SU-DHL-6 (cell line): ENCODE results near the gene LRRFIP2.

Experiments
- H2AFZ ChIP-seq: fragments of 200-600 bp; sonication (generic); 2 replicates; pipeline ENCODE4 v1.6.1; 2014; ENCODE audit warnings: low read depth, mild to moderate bottlenecking, moderate library complexity, mixed read lengths, antibody characterized with exemption, low read length; ENCODE audit not compliant: severe bottlenecking
- H3F3A ChIP-seq: fragments of 200-600 bp; shearing (Covaris generic); 2 replicates; pipeline ENCODE4 v1.6.0; 2016; ENCODE audit warnings: antibody characterized with exemption, mild to moderate bottlenecking; ENCODE audit not compliant: insufficient read depth
- H3K27ac ChIP-seq: fragments of 200-600 bp; sonication (generic); 2 replicates; pipeline ENCODE4 v1.5.1; 2016; ENCODE audit warnings: low read depth, mild to moderate bottlenecking, low read length, moderate library complexity, mixed read lengths
- H3K27me3 ChIP-seq: fragments of 200-600 bp; sonication (generic), shearing (Covaris generic); 2 replicates; pipeline ENCODE4 v1.6.0; 2014; ENCODE audit warnings: mild to moderate bottlenecking, low read length
- H3K36me3 ChIP-seq: fragments of 200-600 bp; sonication (generic); 2 replicates; pipeline ENCODE4 v1.6.1; 2014; ENCODE audit warnings: mild to moderate bottlenecking, low read length, mixed read lengths
- H3K4me2 ChIP-seq: fragments of 300-600, 200-600 bp; shearing (Covaris generic), sonication (generic); 2 replicates; pipeline ENCODE4 v1.6.0; 2014; ENCODE audit warnings: low read length, low read depth, mild to moderate bottlenecking; ENCODE audit not compliant: poor library complexity, severe bottlenecking
- H3K4me3 ChIP-seq: fragments of 200-600 bp; sonication (generic); 2 replicates; pipeline ENCODE4 v1.5.1; 2014; ENCODE audit warnings: antibody characterized with exemption, low read length, mild to moderate bottlenecking, mixed read lengths; ENCODE audit not compliant: insufficient read depth, poor library complexity, severe bottlenecking
- H3K79me2 ChIP-seq: fragments of 200-600 bp; sonication (generic); 2 replicates; pipeline ENCODE4 v1.6.1; 2014; ENCODE audit warnings: mild to moderate bottlenecking, low read length, moderate library complexity; ENCODE audit not compliant: insufficient read depth
- H3K9ac ChIP-seq: fragments of 200-600 bp; sonication (generic); 2 replicates; pipeline ENCODE4 v1.7.0; 2014; ENCODE audit warnings: mild to moderate bottlenecking, low read length
- H3K9me2 ChIP-seq: fragments of 200-600 bp; sonication (generic); replicated peaks from 2 replicates; pipeline ENCODE4 v1.6.1; 2014; ENCODE audit warnings: low read length; ENCODE audit not compliant: insufficient read depth
- H3K9me3 ChIP-seq: fragments of 200-600 bp; sonication (generic); 2 replicates; pipeline ENCODE4 v1.6.1; 2014; ENCODE audit warnings: low read length, mixed read lengths; ENCODE audit not compliant: insufficient read depth
- H4K20me1 ChIP-seq: fragments of 200-600 bp; sonication (generic); 2 replicates; pipeline ENCODE4 v1.6.1; 2014; ENCODE audit warnings: low read depth, mild to moderate bottlenecking, antibody characterized with exemption, low read length, moderate library complexity, mixed read lengths
- CTCF ChIP-seq: fragments of 200-600 bp; sonication (generic); IDR thresholded peaks from one replicate; pipeline ENCODE4 v1.5.1; 2017; ENCODE audit warnings: antibody characterized with exemption, mild to moderate bottlenecking, low read length, moderate library complexity; ENCODE audit not compliant: insufficient read depth, poor library complexity, severe bottlenecking
- EZH2phosphoT487 ChIP-seq: fragments of 200-600 bp; sonication (generic), shearing (Covaris generic); conservative IDR thresholded peaks from 2 replicates; pipeline ENCODE4 v1.6.1; 2018; ENCODE audit warnings: mild to moderate bottlenecking, antibody characterized with exemption, low read length, moderate library complexity, mixed read lengths

The LRRFIP2 gene

GRCh38 chr3:37198547-37198946, 24.2 kb upstream of the LRRFIP2 start:
- no peaks in the 10 kb centered on the region for H3K9me3 ChIP-seq
- H3K27me3 ChIP-seq, result no peaks in the 10 kb centered on the region
- H3K4me2 ChIP-seq, result no peak overlapping the region
- no peaks in the 10 kb centered on the region for H3K79me2 ChIP-seq
- H3K9me2 ChIP-seq, result no peaks in the 10 kb centered on the region
- H3K9ac ChIP-seq, result no peak overlapping the region
- H3F3A ChIP-seq, result no peaks in the 10 kb centered on the region
- no peaks in the 10 kb centered on the region for H3K36me3 ChIP-seq
- no peaks in the 10 kb centered on the region for H4K20me1 ChIP-seq
- no peak overlapping the region for H2AFZ ChIP-seq
- TF ChIP-seq CTCF (no peak), EZH2phosphoT487 (no peak)
- no peak overlapping the region for H3K27ac ChIP-seq
- no peak overlapping the region for H3K4me3 ChIP-seq

GRCh38 chr3:37197810-37198371, 23.5 kb upstream of the LRRFIP2 start:
- Histone ChIP-seq H3K9ac (no peak overlapping the region), H2AFZ (no peak overlapping the region), H3K27me3 (no peaks in the 10 kb centered on the region), H3K27ac (no peak overlapping the region), H3K79me2 (no peaks in the 10 kb centered on the region), H3K4me2 (no peak overlapping the region), H3K36me3 (no peaks in the 10 kb centered on the region), H3K9me3 (no peaks in the 10 kb centered on the region), H3K4me3 (no peak overlapping the region), H3K9me2 (no peaks in the 10 kb centered on the region), H3F3A (no peaks in the 10 kb centered on the region), H4K20me1 (no peaks in the 10 kb centered on the region)
- TF ChIP-seq CTCF (no peak), EZH2phosphoT487 (no peak)

GRCh38 chr3:37194533-37194932, 20.2 kb upstream of the LRRFIP2 start:
- no peaks in the 10 kb centered on the region for H3K79me2 ChIP-seq
- H3K36me3 ChIP-seq, result no peaks in the 10 kb centered on the region
- no peaks in the 10 kb centered on the region for H3K9me3 ChIP-seq
- H3K4me3 ChIP-seq, result no peak overlapping the region
- no peaks in the 10 kb centered on the region for H3F3A ChIP-seq
- H3K27ac ChIP-seq, result no peak overlapping the region
- no peaks in the 10 kb centered on the region for H3K27me3 ChIP-seq
- no peak overlapping the region for H3K9ac ChIP-seq
- no peak for TF ChIP-seq EZH2phosphoT487
- no peak for TF ChIP-seq CTCF
- H3K9me2 ChIP-seq, result no peaks in the 10 kb centered on the region
- H3K4me2 ChIP-seq, result no peak overlapping the region
- no peaks in the 10 kb centered on the region for H4K20me1 ChIP-seq
- no peak overlapping the region for H2AFZ ChIP-seq
